Measurements from ENCODE around the gene ADAMTSL3. TPM values are rescaled to one million over a fixed set of nuclear protein-coding genes. Genes with fewer than 3 reads are reported as not detected.

ADAMTSL3 gene
- total RNA-seq, 1 donor from 2014 or later, result 2.4 TPM

GRCh38 chr15:83998486-83998885, 344.6 kb downstream of the ADAMTSL3 start:
- H3K4me1 Mint-ChIP-seq (ENCODE audit: low read depth, unreplicated experiment), result peaks cover 17% of the 10 kb centered on the region
- H3K9me3 ChIP-seq (ENCODE audit: insufficient read depth, low read depth, low read length), result no peaks in the 10 kb centered on the region
- H3K27ac ChIP-seq (ENCODE audit: low read depth, low read length), result no peak overlapping the region
- H4K20me1 ChIP-seq (ENCODE audit: insufficient read depth, low read length), result no peaks in the 10 kb centered on the region
- no peak for DNase-seq (ENCODE audit: low read depth)
- no peak overlapping the region for H3K9ac ChIP-seq (ENCODE audit: low read length)
- no peaks in the 10 kb centered on the region for H3K27me3 Mint-ChIP-seq (ENCODE audit: low read depth, unreplicated experiment)
- H3K9me3 Mint-ChIP-seq (ENCODE audit: unreplicated experiment), result no peaks in the 10 kb centered on the region
- no peaks in the 10 kb centered on the region for H3K79me2 ChIP-seq (ENCODE audit: insufficient read depth, low read length)
- TF ChIP-seq, protein P1, sequence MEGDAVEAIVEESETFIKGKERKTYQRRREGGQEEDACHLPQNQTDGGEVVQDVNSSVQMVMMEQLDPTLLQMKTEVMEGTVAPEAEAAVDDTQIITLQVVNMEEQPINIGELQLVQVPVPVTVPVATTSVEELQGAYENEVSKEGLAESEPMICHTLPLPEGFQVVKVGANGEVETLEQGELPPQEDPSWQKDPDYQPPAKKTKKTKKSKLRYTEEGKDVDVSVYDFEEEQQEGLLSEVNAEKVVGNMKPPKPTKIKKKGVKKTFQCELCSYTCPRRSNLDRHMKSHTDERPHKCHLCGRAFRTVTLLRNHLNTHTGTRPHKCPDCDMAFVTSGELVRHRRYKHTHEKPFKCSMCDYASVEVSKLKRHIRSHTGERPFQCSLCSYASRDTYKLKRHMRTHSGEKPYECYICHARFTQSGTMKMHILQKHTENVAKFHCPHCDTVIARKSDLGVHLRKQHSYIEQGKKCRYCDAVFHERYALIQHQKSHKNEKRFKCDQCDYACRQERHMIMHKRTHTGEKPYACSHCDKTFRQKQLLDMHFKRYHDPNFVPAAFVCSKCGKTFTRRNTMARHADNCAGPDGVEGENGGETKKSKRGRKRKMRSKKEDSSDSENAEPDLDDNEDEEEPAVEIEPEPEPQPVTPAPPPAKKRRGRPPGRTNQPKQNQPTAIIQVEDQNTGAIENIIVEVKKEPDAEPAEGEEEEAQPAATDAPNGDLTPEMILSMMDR (IDR thresholded peaks at IDR 0.05; ENCODE audit: insufficient read depth, low read depth, low read length), result no peak
- no peak for TF ChIP-seq EZH2 (IDR thresholded peaks at IDR 0.05; ENCODE audit: insufficient read depth, low read length)
- H3K27me3 ChIP-seq (ENCODE audit: insufficient read depth, low read length), result no peaks in the 10 kb centered on the region
- H2AFZ ChIP-seq (ENCODE audit: low read depth, low read length), result no peak overlapping the region
- no peaks in the 10 kb centered on the region for H3K36me3 Mint-ChIP-seq (ENCODE audit: low read depth, unreplicated experiment)
- H3K4me2 ChIP-seq (ENCODE audit: low read length), result no peak overlapping the region
- H3K27ac Mint-ChIP-seq (ENCODE audit: unreplicated experiment), result no peak overlapping the region
- no peak overlapping the region for H3K4me3 ChIP-seq (ENCODE audit: insufficient read depth, low read depth, low read length)
- no peak for FAIRE-seq
- H3K36me3 ChIP-seq (ENCODE audit: insufficient read depth, low read length), result no peaks in the 10 kb centered on the region
- H3K4me1 ChIP-seq (ENCODE audit: insufficient read depth, low read length), result no peaks in the 10 kb centered on the region
- H3K4me3 Mint-ChIP-seq (ENCODE audit: unreplicated experiment), result no peak overlapping the region

DNA sequence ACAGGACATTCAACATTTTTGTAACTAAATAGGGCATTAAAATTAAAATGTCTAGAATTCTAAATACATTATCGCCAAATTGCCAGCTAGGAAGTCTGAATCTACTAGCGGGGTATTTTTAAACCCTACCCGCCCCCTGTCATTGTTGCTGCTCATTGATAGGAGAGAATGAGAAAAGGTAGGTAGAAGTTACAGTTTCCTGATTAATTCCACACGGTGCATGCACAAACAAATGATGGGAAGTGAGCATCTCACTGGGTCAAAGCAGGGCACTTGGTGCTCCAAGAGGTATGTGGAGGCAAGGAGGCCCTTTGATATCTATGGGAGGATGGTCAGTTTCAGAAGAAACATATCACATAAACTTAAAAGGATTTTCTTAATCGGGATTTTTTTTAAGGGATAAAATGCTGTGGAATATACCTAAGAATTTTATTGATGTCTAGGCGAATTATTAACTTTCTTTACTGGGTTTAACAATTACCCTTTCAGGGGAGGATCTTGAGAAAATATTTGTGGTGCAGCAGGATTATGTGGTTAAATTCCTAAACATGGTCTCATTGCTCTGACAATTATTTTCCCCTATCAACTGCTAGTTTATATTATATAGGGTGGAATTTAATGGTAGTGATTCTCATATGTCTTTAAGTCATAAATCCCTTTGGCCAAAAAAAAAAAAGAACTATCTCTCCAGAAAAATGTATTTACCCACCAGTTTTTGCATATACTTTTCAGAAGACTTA, 345.6 kb downstream of the ADAMTSL3 start:
- Histone ChIP-seq H3K9ac (ENCODE audit: low read length) (no peak overlapping the region), H3K36me3 (ENCODE audit: insufficient read depth, low read length) (no peaks in the 10 kb centered on the region), H3K9me3 (ENCODE audit: insufficient read depth, low read depth, low read length) (no peaks in the 10 kb centered on the region), H2AFZ (ENCODE audit: low read depth, low read length) (no peak overlapping the region), H3K4me1 (ENCODE audit: insufficient read depth, low read length) (no peaks in the 10 kb centered on the region), H3K4me2 (ENCODE audit: low read length) (no peak overlapping the region), H4K20me1 (ENCODE audit: insufficient read depth, low read length) (no peaks in the 10 kb centered on the region), H3K27me3 (ENCODE audit: insufficient read depth, low read length) (no peaks in the 10 kb centered on the region), H3K4me3 (ENCODE audit: insufficient read depth, low read depth, low read length) (no peak overlapping the region), H3K79me2 (ENCODE audit: insufficient read depth, low read length) (no peaks in the 10 kb centered on the region), H3K27ac (ENCODE audit: low read depth, low read length) (no peak overlapping the region)
- no peak overlapping the region for H3K4me3 Mint-ChIP-seq (ENCODE audit: unreplicated experiment)
- FAIRE-seq, result no peak
- peak overlapping the region; percentile 83 for H3K27ac Mint-ChIP-seq (ENCODE audit: unreplicated experiment)
- no peaks in the 10 kb centered on the region for H3K27me3 Mint-ChIP-seq (ENCODE audit: low read depth, unreplicated experiment)
- peak; percentile 21 for DNase-seq (ENCODE audit: low read depth)
- TF ChIP-seq EZH2 (IDR thresholded peaks at IDR 0.05; ENCODE audit: insufficient read depth, low read length), result no peak
- TF ChIP-seq, protein P1 (IDR thresholded peaks at IDR 0.05; ENCODE audit: insufficient read depth, low read depth, low read length), result no peak
- peaks cover 21% of the 10 kb centered on the region for H3K4me1 Mint-ChIP-seq (ENCODE audit: low read depth, unreplicated experiment)
- H3K36me3 Mint-ChIP-seq (ENCODE audit: low read depth, unreplicated experiment), result no peaks in the 10 kb centered on the region
- no peaks in the 10 kb centered on the region for H3K9me3 Mint-ChIP-seq (ENCODE audit: unreplicated experiment)

DNA sequence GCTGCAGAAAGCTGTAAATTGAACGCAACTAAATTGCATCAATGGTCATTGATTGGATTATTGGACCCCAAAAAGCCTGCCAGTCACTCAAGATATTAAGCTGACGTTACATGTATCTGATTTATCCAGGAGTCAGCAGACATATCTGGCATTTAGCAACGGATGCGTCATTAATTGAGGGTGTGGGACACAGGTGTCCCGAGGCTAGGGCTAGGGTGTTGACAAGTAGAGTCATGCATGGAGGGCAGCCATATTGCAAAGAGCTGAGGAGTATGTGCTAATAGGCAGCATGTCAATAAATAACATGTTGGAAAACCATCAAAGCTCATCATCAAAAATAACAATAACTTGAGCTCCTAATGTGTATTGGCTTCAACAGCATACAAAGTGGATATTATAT, 347.1 kb downstream of the ADAMTSL3 start:
- Mint-ChIP-seq H3K27me3 (ENCODE audit: low read depth, unreplicated experiment) (peaks cover 4% of the 10 kb centered on the region), H3K27ac (ENCODE audit: unreplicated experiment) (no peak overlapping the region), H3K4me1 (ENCODE audit: low read depth, unreplicated experiment) (peaks cover 21% of the 10 kb centered on the region), H3K4me3 (ENCODE audit: unreplicated experiment) (no peak overlapping the region), H3K9me3 (ENCODE audit: unreplicated experiment) (no peaks in the 10 kb centered on the region), H3K36me3 (ENCODE audit: low read depth, unreplicated experiment) (no peaks in the 10 kb centered on the region)
- H3K9me3 ChIP-seq (ENCODE audit: insufficient read depth, low read depth, low read length), result no peaks in the 10 kb centered on the region
- H4K20me1 ChIP-seq (ENCODE audit: insufficient read depth, low read length), result no peaks in the 10 kb centered on the region
- H2AFZ ChIP-seq (ENCODE audit: low read depth, low read length), result no peak overlapping the region
- H3K27ac ChIP-seq (ENCODE audit: low read depth, low read length), result no peak overlapping the region
- H3K4me2 ChIP-seq (ENCODE audit: low read length), result no peak overlapping the region
- FAIRE-seq (no peak), DNase-seq (ENCODE audit: low read depth) (no peak)
- no peaks in the 10 kb centered on the region for H3K4me1 ChIP-seq (ENCODE audit: insufficient read depth, low read length)
- H3K79me2 ChIP-seq (ENCODE audit: insufficient read depth, low read length), result no peaks in the 10 kb centered on the region
- TF ChIP-seq EZH2 (IDR thresholded peaks at IDR 0.05; ENCODE audit: insufficient read depth, low read length), result no peak
- TF ChIP-seq, protein P1 (IDR thresholded peaks at IDR 0.05; ENCODE audit: insufficient read depth, low read depth, low read length), result no peak
- H3K36me3 ChIP-seq (ENCODE audit: insufficient read depth, low read length), result no peaks in the 10 kb centered on the region
- no peak overlapping the region for H3K4me3 ChIP-seq (ENCODE audit: insufficient read depth, low read depth, low read length)
- H3K27me3 ChIP-seq (ENCODE audit: insufficient read depth, low read length), result no peaks in the 10 kb centered on the region
- no peak overlapping the region for H3K9ac ChIP-seq (ENCODE audit: low read length)

All from astrocyte (in vitro differentiated cells and primary cell).